ENCODE measurements around the gene C1QTNF6.

C1QTNF6 gene

DNA sequence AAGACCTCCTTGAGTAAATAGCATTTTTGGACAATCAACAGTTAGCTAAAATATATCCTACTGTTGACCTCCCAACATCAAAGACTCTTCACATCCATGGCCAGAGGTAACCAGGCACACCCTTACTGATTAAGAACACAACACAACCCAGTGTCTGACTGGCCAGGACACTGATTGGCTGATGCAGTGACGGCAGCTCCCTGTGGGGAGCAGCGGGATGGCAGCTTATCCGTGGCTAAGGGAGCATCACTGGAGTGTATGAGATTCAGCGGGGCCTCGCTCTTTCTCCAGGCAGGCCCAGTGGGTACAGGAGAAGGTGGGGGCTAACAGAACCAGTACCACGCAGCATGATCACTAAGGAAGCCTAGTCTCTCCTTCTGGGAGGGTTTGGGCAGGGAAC is 28.0 kb downstream of the C1QTNF6 start:
- no peak for DNase-seq

DNA sequence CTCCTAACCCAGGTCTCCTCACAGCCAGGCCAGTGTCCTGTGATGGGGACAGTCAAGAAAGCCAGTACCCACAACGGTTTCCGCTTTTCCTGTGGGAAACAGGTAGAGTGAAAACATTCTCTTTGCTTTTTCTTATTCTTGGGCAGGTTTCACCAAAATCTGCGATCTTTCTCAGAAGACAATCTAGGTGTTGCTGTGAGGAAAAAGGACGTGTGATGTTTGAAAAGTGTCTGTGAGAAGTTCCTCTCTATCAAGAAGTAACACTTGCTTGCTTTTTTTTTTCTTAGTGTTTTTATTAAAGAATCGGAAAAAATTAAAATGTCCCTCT is 29.1 kb downstream of the C1QTNF6 start:
- DNase-seq: no peak

GRCh38 chr22:37157516-37158285 is 30.3 kb downstream of the C1QTNF6 start:
- DNase-seq: no peak

- DNase-seq: no peak
Measured at GRCh38 chr22:37156686-37157435, 31.2 kb downstream of the C1QTNF6 start.

GRCh38 chr22:37155971-37156370 is 32.1 kb downstream of the C1QTNF6 start:
- DNase-seq: no peak

DNA sequence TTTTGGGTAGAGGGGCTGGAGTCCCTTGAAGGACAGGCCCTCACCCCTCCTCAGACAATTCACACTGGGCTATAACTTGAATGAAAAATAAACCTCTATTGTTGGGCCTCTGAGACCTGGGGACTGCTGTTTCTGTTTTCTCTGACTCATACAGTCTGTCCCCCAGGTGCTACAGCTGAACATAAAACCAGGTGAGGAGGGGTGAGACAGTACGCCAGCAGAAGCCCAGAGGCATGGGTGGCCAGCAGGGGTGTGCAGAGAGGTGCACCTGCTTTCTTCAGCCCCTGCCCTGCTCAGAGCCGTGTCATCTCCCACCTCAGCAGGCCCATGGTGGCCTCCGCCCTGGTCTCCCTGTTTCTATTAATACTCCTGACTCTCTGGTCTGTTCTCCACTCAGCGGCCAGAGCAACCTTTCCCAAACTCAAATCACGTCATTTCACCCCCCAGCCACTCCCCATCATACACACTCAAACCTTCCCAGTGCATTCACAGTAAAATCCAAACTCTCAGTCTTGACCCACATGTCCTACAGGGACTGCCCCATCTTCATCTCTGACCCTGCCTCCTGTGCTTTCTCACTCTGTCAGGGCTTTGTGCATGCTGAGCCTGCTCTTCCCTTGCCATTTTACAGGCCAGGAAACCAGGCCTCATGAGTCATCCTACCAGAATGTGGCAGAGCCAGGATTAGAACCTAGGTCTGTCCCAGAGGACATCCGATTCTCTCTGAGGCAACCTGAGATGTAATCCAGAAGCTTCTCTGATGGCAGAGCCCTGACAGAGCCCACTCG is 32.9 kb downstream of the C1QTNF6 start:
- no peak for DNase-seq

- no peak for DNase-seq
Measured at GRCh38 chr22:37153901-37154300, 34.1 kb downstream of the C1QTNF6 start.

DNA sequence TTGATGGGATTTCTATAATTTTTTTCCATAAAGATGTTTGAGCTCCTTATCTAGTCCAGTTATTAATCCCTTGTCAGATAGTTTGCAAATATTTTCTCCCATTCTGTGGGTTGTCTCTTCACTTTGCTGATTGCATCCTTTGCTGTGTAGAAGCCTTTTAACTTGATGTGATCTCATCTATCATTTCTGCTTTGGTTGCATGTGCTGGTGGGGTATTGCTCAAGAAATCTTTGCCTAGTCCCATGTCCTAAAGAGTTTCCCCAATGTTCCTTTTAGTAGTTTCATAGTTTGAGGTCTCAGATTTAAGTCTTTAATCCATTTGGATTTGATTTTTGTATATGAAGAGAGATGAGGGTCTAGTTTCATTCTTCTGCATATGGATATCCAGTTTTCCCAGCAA is 36.6 kb downstream of the C1QTNF6 start:
- DNase-seq: no peak

GRCh38 chr22:37150701-37151100 is 37.3 kb downstream of the C1QTNF6 start:
- DNase-seq: no peak

DNA sequence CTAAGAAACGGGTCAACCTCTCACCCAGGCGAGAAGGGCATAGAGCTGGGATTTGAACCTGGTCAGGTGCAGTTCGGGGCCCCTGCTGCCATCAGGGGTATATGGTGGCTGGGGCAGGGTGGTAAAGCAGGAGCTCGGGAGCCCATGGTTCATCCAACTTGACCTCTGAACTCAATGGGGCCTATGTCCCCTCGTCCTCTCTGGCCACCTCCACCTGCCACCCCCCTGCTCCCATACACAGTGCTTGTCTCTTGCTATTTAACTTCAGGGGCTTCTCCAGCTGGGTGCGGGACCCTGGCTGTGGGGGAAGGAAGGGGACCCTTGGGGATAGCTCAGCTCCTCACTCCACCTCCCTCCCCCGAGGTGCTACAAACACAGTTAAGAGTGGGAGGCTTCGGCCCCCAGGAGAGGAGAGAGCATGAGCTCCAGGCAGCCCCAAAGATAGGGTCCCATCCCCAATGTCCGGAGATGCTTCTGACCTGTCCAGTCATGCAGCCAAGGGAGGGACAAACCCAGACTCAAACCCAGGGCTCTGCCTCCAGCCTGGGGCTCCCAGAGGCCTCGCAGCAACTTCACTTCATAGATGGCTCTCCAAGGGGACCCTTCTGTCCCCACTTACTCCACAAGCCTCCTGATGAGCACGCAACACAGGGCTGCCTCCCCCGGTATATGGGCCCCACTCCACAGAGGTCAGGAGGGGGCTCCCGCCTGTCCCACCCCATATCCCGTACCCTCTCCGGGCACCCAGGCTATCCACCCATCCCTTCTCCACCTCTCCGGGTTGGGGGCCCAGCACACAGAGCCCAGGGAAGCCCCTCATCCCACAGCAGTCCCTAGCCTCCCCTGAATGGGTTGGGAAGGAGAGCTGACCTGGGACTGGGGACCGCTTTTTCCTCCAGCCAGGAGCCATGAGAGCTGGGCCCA is 39.0 kb downstream of the C1QTNF6 start:
- DNase-seq: no peak

DNA sequence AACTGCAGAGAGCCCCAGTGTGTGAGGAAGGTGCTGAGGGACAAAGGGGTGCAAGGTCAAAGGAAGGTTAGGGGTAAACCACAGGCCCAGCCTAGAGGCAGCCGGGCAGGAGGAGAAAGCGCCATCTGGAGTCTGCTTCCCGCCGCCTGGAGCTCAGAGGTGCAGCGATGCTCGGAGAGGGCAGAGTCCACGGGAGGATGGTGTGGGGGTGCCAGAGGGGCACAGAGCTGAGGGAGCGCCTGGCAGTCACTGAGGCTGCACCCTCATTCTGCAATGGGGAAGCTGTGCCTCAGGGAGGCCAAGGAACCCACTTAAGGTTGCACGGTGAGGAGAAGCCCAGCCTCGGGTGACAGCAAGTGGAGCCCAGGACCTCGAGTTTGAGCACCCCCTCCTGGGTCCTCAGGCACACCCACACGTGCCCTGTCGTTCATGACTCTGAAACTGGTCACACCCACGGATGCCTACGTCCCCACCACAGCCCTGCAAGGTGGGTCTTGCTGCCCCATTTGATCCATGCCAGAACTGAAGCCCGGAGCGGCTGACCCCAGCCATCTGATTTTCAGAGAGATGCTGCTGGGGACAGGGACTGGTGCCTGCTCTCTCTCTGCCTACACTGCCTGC is 39.9 kb downstream of the C1QTNF6 start:
- no peak for DNase-seq

DNA sequence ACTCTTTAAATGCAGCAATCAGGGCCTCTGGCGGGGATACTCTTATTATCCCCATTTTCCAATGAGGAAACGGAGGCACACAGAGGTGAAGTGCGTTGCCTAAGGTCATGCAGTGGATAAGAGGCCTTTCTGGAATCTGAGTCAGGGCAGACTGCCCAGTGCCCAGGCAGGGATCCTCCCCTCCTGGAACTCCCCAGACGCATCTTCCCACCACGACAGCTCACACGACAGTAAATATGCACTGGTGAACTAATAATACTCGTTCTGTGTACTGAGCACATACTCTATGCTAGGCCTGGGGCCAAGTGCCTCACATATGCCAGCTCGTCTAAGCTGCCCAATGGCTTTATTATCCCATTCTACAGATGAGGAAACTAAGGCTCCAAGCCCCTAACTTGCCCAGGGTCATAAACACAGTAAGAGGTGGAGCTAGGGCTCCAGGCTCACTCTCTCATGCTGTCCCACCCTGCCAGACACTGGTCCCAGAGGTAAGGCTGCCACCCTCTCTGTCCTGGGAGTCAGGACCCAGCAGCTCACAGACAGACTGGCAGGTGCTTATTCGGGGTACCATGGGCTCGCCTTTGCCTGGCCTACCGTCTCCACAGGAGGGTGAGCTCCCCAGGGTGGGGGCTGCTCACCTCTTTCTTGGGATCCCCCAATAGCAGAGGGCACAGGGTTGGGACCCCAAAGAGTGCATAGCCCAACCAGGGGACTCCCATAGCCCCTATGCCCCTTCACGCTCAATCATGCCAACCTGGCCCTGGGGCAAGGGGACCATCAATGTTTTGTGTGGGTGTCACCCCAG is 40.7 kb downstream of the C1QTNF6 start:
- no peak for DNase-seq

DNA sequence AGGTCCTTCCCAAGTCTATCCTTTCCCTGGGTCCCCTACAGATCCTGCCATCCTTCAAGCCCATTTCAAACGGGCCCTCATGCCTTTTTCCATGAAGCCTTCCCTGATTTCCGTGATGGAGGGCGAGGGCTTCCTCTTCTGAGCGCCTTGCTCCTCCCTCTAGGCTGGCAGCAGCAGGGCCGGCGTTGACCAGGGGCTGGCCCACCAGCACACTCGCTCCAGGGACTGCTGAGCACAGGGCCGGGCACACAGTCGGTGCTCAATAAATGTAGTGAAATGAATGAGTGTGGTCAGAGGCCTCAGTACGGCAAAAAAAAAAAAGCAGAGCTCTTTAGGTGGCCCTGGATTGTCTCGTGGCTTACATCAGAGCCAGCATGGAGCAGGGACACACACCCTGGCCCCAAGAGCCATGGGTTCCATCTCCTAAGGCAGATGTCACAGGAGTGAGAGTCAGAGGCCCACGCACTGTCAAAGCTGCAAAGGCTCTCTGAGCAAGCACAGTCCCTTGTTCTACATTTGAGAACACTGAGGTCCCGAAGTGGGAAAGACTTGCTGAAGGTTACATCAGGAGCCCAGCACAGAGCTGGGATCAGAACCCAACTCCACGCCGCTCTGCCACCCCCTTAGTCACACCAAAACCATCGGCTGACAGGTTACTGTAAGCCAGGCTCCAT is 41.4 kb downstream of the C1QTNF6 start:
- no peak for DNase-seq

DNA sequence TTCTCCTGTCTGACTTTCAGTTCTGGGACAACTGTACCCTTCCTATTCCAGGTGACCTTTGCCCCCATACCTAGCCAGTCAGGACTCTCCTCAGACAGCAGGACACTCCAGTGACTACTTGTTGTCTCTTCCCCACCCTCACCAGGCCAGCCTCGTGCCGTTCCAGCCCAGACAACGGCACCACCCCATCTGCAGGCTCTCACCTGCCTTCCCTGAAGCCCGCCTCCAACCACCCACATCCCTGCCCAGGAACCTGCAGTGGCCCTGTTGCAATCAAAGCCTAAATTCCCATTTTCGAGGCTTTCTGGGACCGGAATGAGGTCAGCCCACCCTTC is 42.0 kb downstream of the C1QTNF6 start:
- DNase-seq: no peak

DNA sequence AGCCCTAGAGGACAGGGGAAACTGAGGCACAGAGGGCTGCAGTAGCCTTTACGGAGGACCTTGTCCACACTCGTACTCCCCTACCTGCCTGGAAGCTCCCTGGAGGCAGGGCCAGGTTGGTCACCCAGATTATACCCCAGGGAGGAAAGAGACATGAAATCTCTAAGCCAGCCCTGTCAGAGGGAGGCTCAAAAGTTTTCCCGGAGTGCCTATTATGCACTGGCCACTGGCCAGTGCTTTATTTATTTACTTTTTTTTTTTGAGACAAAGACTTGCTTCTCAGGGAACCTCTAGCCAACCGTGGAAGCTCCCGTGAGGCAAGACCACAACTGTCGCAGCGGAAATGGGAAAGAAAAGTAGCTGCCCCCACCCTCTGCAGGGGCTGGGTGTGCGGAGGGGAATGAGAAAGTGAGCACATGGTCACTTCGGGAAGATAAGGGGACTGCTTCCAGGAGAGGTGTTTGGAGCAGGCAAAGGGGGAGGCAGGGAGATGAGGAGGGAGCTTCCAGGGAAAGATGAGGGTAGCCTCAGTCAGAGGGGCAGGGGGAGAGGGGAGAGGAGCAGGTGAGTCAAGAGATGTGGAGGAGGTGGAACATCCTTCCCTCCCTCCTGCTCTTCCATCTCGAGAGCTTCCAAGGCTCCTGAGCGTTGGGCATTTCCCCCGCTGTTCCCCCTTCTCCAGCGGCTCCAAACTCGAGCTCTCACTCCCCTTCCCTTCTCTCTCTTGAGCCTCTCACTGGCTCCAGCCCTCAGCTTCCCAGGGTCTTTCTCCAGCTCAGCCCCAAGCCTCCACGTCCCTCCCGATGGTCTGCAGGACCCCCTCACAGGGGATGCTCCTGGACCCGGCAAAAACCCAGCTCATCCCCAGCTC is 42.6 kb downstream of the C1QTNF6 start:
- no peak for DNase-seq

GRCh38 chr22:37144180-37144554 is 43.9 kb downstream of the C1QTNF6 start:
- DNase-seq: no peak

DNA sequence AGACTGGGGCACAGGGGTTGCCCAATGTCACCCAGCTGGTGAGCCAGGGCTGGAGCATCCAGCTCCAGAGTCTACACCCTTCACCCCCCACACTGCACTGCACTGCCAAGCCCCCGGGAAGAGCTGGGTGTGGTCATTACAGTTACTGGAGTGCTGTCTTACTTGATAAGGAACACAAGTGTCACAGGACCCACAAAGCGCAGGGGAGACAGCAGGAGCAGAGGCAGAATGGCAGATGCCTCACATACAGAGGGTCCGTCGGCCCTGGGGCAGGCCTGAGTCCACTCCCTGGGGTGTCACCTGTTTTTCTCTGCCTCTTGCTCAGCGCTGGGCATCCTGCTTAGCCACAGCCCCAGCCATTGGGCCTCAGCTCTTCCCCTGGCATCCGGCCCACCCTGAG is 46.1 kb downstream of the C1QTNF6 start:
- no peak for DNase-seq

GRCh38 chr22:37141476-37141875 is 46.6 kb downstream of the C1QTNF6 start:
- no peak for DNase-seq

DNA sequence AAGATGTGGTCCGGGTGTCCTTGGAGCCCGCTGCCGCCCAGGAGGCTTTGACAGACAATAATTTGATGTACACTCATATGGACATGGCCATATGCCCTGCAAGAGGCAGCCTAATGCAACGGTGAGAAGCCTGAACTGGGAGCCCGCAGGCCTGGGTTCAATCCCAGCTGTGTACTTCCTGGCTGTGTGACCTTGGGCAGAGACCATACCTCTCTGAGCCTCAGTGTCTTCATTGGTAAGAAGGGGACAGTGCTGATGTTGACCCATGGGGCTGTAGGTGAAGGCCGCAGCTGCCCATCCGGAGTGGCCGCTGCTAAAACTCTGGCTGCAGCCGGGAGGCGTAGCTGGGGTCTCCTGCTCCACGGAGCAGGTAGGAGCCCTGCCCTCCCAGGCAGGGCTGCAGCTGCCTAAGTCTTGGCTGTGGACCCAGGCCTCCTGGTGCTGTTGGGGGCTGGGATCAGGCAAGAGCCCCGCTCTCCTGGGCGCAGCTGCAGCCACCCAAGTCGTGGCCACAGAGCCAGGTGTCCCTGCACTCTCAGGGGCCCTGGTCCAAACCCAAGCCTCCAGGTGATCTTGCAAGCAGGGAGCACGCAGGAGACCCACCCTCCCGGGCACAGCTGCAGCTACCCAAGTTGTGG is 47.2 kb downstream of the C1QTNF6 start:
- no peak for DNase-seq

All from GDM1 (cell line).